Vagina (tissue), 2 donors: ENCODE measurements around the gene SLC66A2.

ENCODE experiments used
- POLR2A ChIP-seq, 2 donors: fragments of 450-650 bp; IDR thresholded peaks; one replicate each; pipeline ENCODE4 v1.6.1; 2017; ENCODE audit warnings: antibody characterized with exemption in 2 of 2, mild to moderate bottlenecking in 2 of 2, moderate library complexity in 2 of 2
- POLR2AphosphoS5 ChIP-seq, 2 donors: sonication (generic); formaldehyde crosslinking; IDR thresholded peaks; one replicate each; pipeline ENCODE4 v1.9.0; 2017; ENCODE audit warnings: antibody characterized with exemption in 2 of 2, mild to moderate bottlenecking in 2 of 2, low read depth in 1 of 2; ENCODE audit not compliant: insufficient read depth in 1 of 2
- TF ChIP-seq, protein P1 (sequence below), 3 experiments: fragments of 450-650 bp in 2 of 3; fragments of 200-600 bp in 1 of 3; sonication (generic) in 1 of 3; IDR thresholded peaks; one replicate each; pipeline ENCODE4 v1.5.1; 2017 to 2019; ENCODE audit warnings: antibody characterized with exemption in 3 of 3, mild to moderate bottlenecking in 2 of 3, moderate library complexity in 2 of 3

DNA sequence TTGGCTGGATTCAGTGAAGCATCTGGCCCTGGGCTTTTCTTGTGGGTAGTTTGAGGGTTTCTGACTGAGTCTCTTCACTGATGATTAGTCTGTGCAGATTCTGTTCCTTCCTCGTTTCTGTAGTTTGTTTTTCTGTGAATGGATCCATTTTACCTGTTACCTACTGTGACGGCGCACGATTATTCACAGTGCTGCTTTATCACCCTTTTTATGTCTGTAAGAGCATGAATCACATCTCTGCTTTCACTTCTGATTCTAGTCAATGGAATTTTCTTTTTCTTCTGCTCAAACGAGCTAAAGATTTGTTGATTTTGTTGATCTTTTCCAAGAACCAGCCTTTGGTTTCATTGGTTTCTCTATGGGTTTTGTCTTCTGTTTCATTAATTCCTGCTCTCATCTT is 60.8 kb downstream of the SLC66A2 start:
- TF ChIP-seq, protein P1, sequence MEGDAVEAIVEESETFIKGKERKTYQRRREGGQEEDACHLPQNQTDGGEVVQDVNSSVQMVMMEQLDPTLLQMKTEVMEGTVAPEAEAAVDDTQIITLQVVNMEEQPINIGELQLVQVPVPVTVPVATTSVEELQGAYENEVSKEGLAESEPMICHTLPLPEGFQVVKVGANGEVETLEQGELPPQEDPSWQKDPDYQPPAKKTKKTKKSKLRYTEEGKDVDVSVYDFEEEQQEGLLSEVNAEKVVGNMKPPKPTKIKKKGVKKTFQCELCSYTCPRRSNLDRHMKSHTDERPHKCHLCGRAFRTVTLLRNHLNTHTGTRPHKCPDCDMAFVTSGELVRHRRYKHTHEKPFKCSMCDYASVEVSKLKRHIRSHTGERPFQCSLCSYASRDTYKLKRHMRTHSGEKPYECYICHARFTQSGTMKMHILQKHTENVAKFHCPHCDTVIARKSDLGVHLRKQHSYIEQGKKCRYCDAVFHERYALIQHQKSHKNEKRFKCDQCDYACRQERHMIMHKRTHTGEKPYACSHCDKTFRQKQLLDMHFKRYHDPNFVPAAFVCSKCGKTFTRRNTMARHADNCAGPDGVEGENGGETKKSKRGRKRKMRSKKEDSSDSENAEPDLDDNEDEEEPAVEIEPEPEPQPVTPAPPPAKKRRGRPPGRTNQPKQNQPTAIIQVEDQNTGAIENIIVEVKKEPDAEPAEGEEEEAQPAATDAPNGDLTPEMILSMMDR (IDR thresholded peaks at IDR 0.05): no peak
- TF ChIP-seq POLR2A (IDR thresholded peaks at IDR 0.05) (no peak), POLR2AphosphoS5 (IDR thresholded peaks at IDR 0.05; ENCODE audit: insufficient read depth in 1 of 2, low read depth in 1 of 2) (no peak)
